Measurements from ENCODE around the gene CIROP.
"Not testable (repeated sequence)": the region's sequence is repeated elsewhere in the genome, so short reads cannot be mapped to it uniquely, and the experiment has no call there.

Gene CIROP

GRCh38 chr14:23113431-23114119, 8.8 kb upstream of the CIROP start:
- no peak for TF ChIP-seq CTCF (IDR thresholded peaks at IDR 0.05; ENCODE audit: borderline replicate concordance, insufficient read depth, low read depth, low read length)

GRCh38 chr14:23112359-23113178, 7.8 kb upstream of the CIROP start:
- no peak for TF ChIP-seq CTCF (IDR thresholded peaks at IDR 0.05; ENCODE audit: borderline replicate concordance, insufficient read depth, low read depth, low read length)
- H3K4me3 ChIP-seq (ENCODE audit: low read depth, low read length), result no peak overlapping the region

More at GRCh38 chr14:23113431-23114119, 8.8 kb upstream of the CIROP start:
- H3K4me3 ChIP-seq (ENCODE audit: low read depth, low read length), result no peak overlapping the region

GRCh38 chr14:23110579-23111365, 6.0 kb upstream of the CIROP start:
- H3K4me3 ChIP-seq (ENCODE audit: low read depth, low read length), result no peak overlapping the region
- no peak for TF ChIP-seq CTCF (IDR thresholded peaks at IDR 0.05; ENCODE audit: borderline replicate concordance, insufficient read depth, low read depth, low read length)

- no peak for TF ChIP-seq CTCF (IDR thresholded peaks at IDR 0.05; ENCODE audit: borderline replicate concordance, insufficient read depth, low read depth, low read length)
- no peak overlapping the region for H3K4me3 ChIP-seq (ENCODE audit: low read depth, low read length)
Measured at GRCh38 chr14:23109769-23110168, 5.0 kb upstream of the CIROP start.

- H3K4me3 ChIP-seq (ENCODE audit: low read depth, low read length), result not testable (repeated sequence)
Measured at GRCh38 chr14:23108169-23108568, 3.4 kb upstream of the CIROP start.

GRCh38 chr14:23107620-23108019, 2.8 kb upstream of the CIROP start:
- not testable (repeated sequence) for H3K4me3 ChIP-seq (ENCODE audit: low read depth, low read length)

GRCh38 chr14:23106747-23107045, 1.9 kb upstream of the CIROP start:
- H3K4me3 ChIP-seq (ENCODE audit: low read depth, low read length), result no peak overlapping the region
- no peak for TF ChIP-seq CTCF (IDR thresholded peaks at IDR 0.05; ENCODE audit: borderline replicate concordance, insufficient read depth, low read depth, low read length)

Measured in GM12875 (cell line).